Adrenal gland (tissue), 5 donors: Measurements from ENCODE around the gene C18orf63.

Experiments
- CTCF ChIP-seq, 6 experiments: fragments of 450-650 bp in 4 of 6; fragments of 200-600 bp in 2 of 6; sonication (generic) in 1 of 6; IDR thresholded peaks; 1 replicate in 5 of 6; 2 replicates in 1 of 6; pipeline versions ENCODE4 v1.5.1 to v1.8.0; 2016 to 2021; ENCODE audit warnings: antibody characterized with exemption in 6 of 6, mild to moderate bottlenecking in 2 of 6, moderate library complexity in 1 of 6
- POLR2A ChIP-seq, 2 donors: fragments of 450-650 bp; IDR thresholded peaks; one replicate each; pipeline ENCODE4 v1.6.1; 2017; ENCODE audit warnings: antibody characterized with exemption in 2 of 2, mild to moderate bottlenecking in 2 of 2, moderate library complexity in 1 of 2
- donor health status: DM: no; HTN: no; CAD: no.

DNA sequence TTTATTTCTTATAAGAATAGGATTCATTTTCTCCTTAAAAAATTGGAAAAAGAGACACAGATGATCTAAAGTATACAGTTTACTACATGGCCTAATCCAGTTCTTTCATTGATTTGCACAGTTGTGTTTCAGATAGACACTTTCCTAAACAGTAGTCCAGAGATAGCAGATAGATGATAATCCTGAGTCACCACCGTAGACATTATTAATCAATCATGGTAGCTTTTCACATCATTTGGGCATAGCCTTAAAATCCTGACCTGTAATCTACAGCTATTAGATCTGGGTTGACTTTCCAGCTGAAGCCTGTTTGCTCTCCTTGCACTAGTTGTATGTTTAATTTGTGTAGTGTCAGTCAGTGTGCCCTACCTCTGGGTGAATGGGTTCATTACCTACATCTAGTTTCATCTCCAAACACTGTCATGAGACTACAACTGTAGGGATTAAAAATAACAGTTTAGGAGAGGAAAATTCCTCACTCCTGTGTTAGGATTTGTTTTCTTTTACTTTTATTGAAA lies 14.1 kb downstream of the C18orf63 start:
- no peak for TF ChIP-seq CTCF (IDR thresholded peaks at IDR 0.05)
- TF ChIP-seq POLR2A (IDR thresholded peaks at IDR 0.05), result no peak
